Naive thymus-derived CD4-positive, alpha-beta T cell (primary cell): ENCODE results near the gene OS9. TPM values are rescaled to one million over a fixed set of nuclear protein-coding genes. Genes with fewer than 3 reads are reported as not detected.
A peak's percentile ranks its signal among the peaks of the same experiment; 100 is the strongest.
"Not testable (repeated sequence)": the region's sequence is repeated elsewhere in the genome, so short reads cannot be mapped to it uniquely, and the experiment has no call there.

Experiments
- ATAC-seq: fragments of 150-1000 bp; cut with Tn5 transposase; 2 replicates; pipeline ENCODE4 v1.10.0; 2021; ENCODE audit warnings: mild to moderate bottlenecking, moderate library complexity
- CTCF ChIA-PET: fragments of 350-600 bp; sonication (Branson Sonifier 250); formaldehyde crosslinking; loops from one replicate; lab custom pipeline; 2021; ENCODE audit warnings: antibody characterized with exemption; lab: Charles Lee
- POLR2A ChIA-PET: fragments of 350-600 bp; sonication (Branson Sonifier 250); formaldehyde crosslinking; loops from one replicate; lab custom pipeline; 2021; ENCODE audit warnings: antibody characterized with exemption, inconsistent platforms; lab: Charles Lee
- DNase-seq, 9 donors: peaks; one replicate each; pipeline versions ENCODE4 v3.0.0 to v3.0.0-alpha.2; 2020 to 2022; ENCODE audit warnings: mixed read lengths in 1 of 9
- H3K27ac ChIP-seq: one replicate; pipeline ENCODE4 v1.7.0; 2013; ENCODE audit warnings: mild to moderate bottlenecking, low read depth, low read length, moderate library complexity
- H3K27me3 ChIP-seq, 2 donors: one replicate each; pipeline ENCODE4 v1.7.0; 2013; ENCODE audit warnings: low read length in 2 of 2, mild to moderate bottlenecking in 2 of 2, moderate library complexity in 2 of 2; ENCODE audit not compliant: control insufficient read depth in 2 of 2, insufficient read depth in 2 of 2
- H3K36me3 ChIP-seq, 3 experiments: 1 replicate in 2 of 3; 2 replicates in 1 of 3; pipeline ENCODE4 v1.7.0; 2013; ENCODE audit warnings: low read length in 3 of 3, mild to moderate bottlenecking in 3 of 3, moderate library complexity in 1 of 3; ENCODE audit not compliant: insufficient read depth in 3 of 3, control insufficient read depth in 2 of 3
- H3K4me1 ChIP-seq, 2 donors: one replicate each; pipeline ENCODE4 v1.7.0; 2013; ENCODE audit warnings: low read length in 2 of 2, mild to moderate bottlenecking in 2 of 2, moderate library complexity in 1 of 2; ENCODE audit not compliant: control insufficient read depth in 2 of 2, insufficient read depth in 2 of 2
- H3K4me3 ChIP-seq: 2 replicates; pipeline ENCODE4 v1.7.0; 2013; ENCODE audit warnings: mild to moderate bottlenecking, low read length
- H3K9me3 ChIP-seq, 3 experiments: 1 replicate in 2 of 3; 2 replicates in 1 of 3; pipeline ENCODE4 v1.7.0; 2013; ENCODE audit warnings: low read length in 3 of 3; ENCODE audit not compliant: control insufficient read depth in 2 of 3
- H3K27ac Mint-ChIP-seq, 9 donors: one replicate each; pipeline ENCODE4 v1.8.0; 2020 to 2022; ENCODE audit warnings: mixed read lengths in 9 of 9, mild to moderate bottlenecking in 8 of 9, moderate library complexity in 5 of 9, inconsistent platforms in 2 of 9
- H3K27me3 Mint-ChIP-seq, 5 donors: one replicate each; pipeline ENCODE4 v1.8.0; 2021 to 2022; ENCODE audit warnings: mixed read lengths in 5 of 5, mild to moderate bottlenecking in 1 of 5
- H3K36me3 Mint-ChIP-seq, 5 donors: one replicate each; pipeline ENCODE4 v1.8.0; 2020 to 2022; ENCODE audit warnings: mixed read lengths in 5 of 5, mild to moderate bottlenecking in 3 of 5, inconsistent platforms in 1 of 5
- H3K4me1 Mint-ChIP-seq, 7 donors: one replicate each; pipeline ENCODE4 v1.8.0; 2020 to 2022; ENCODE audit warnings: mixed read lengths in 7 of 7, mild to moderate bottlenecking in 3 of 7, inconsistent platforms in 1 of 7
- H3K4me3 Mint-ChIP-seq, 10 donors: one replicate each; pipeline ENCODE4 v1.8.0; 2020 to 2022; ENCODE audit warnings: mild to moderate bottlenecking in 10 of 10, mixed read lengths in 10 of 10, moderate library complexity in 6 of 10, inconsistent platforms in 2 of 10
- H3K9me3 Mint-ChIP-seq, 11 donors: one replicate each; pipeline ENCODE4 v1.8.0; 2020 to 2022; ENCODE audit warnings: mixed read lengths in 11 of 11, mild to moderate bottlenecking in 4 of 11, inconsistent platforms in 1 of 11, moderate library complexity in 1 of 11
- intact Hi-C, 2 donors: fragments of 100-400 bp; cut with micrococcal nuclease; formaldehyde crosslinking; loops; one replicate each; pipeline ENCODE4 v1.15.1; 2023
- polyA plus RNA-seq, 2 donors: library from polyadenylated mRNA; unstranded; fragments of 300-500 nt; fragmentation: Illumina TruSeq; gene quantifications; one replicate each; pipeline ENCODE4 v1.2.3, GENCODE V29; 2021
- total RNA-seq, 6 experiments: library from RNA in 5 of 6; stranded (reverse) in 5 of 6; gene quantifications; 1 replicate in 5 of 6; 2 replicates in 1 of 6; pipeline ENCODE4 v1.2.3 and lab custom pipeline; 2021 to 2026

Gene OS9
- total and polyA plus RNA-seq, 7 experiments from 2014 or later, result 59.5 to 175 (median 148) TPM

GRCh38 chr12:57672801-57673200 lies 21.1 kb upstream of the OS9 start:
- Histone ChIP-seq H3K27me3 (no peaks in the 10 kb centered on the region), H3K27ac (no peak overlapping the region), H3K4me3 (no peak overlapping the region), H3K4me1 (no peaks in the 10 kb centered on the region), H3K36me3 (no peaks in the 10 kb centered on the region), H3K9me3 (no peaks in the 10 kb centered on the region)
- intact Hi-C loops, result no loop called here
- H3K4me3 Mint-ChIP-seq, result no peak overlapping the region
- ATAC-seq (no peak), DNase-seq (no peak)
- H3K4me1 Mint-ChIP-seq, result peaks cover 0 to 1% (median 0%) of the 10 kb centered on the region in 7 donors
- peaks cover 0 to 8% (median 5%) of the 10 kb centered on the region in 5 donors for H3K27me3 Mint-ChIP-seq
- CTCF ChIA-PET, result no interaction called here
- H3K9me3 Mint-ChIP-seq, result no peaks in the 10 kb centered on the region
- H3K27ac Mint-ChIP-seq, result no peak overlapping the region
- POLR2A ChIA-PET, result interaction anchor here (0.9 kb wide), 1 partner anchor 12 kb away, joined by 3 read pairs; no protein-coding TSS in a partner anchor
- no peaks in the 10 kb centered on the region for H3K36me3 Mint-ChIP-seq

DNA sequence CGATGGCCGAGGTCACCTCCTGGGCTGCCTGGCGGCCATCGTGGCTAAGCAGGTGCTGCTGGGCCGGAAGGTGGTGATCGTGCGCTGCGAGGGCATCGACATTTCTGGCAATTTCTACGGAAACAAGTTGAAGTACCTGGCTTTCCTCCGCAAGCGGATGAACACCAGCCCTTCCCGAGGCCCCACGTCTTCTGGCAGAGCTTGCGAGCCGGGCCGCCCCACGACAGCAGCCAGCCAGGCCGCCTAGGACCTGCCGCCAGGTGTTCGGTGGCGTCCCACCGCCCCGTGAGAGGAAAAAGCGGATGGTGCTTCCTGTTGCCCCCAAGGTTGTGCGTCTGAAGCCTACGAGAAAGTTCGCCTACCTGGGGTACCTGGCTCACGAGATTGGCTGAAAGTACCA lies 19.2 kb upstream of the OS9 start:
- H3K9me3 Mint-ChIP-seq, result no peaks in the 10 kb centered on the region
- H3K27ac Mint-ChIP-seq, result no peak overlapping the region
- H3K4me1 Mint-ChIP-seq, result peaks cover 0 to 1% (median 0%) of the 10 kb centered on the region in 7 donors
- H3K27me3 Mint-ChIP-seq, result peaks cover 0 to 14% (median 4%) of the 10 kb centered on the region in 5 donors
- Histone ChIP-seq H3K36me3 (no peaks in the 10 kb centered on the region), H3K27me3 (no peaks in the 10 kb centered on the region), H3K4me1 (no peaks in the 10 kb centered on the region), H3K27ac (no peak overlapping the region), H3K9me3 (no peaks in the 10 kb centered on the region), H3K4me3 (no peak overlapping the region)
- ChIA-PET CTCF (no interaction called here), POLR2A (no interaction called here)
- intact Hi-C loops, result no loop called here
- ATAC-seq, result no peak
- DNase-seq, result no peak
- H3K36me3 Mint-ChIP-seq, result no peaks in the 10 kb centered on the region
- no peak overlapping the region for H3K4me3 Mint-ChIP-seq

GRCh38 chr12:57677947-57678346 lies 16.0 kb upstream of the OS9 start:
- intact Hi-C loops, ATAC-seq: not testable (repeated sequence)

GRCh38 chr12:57679697-57680096 lies 14.2 kb upstream of the OS9 start:
- H3K9me3 ChIP-seq, result no peaks in the 10 kb centered on the region
- CTCF ChIA-PET, result no interaction called here
- H3K9me3 Mint-ChIP-seq, result peaks cover 0 to 17% (median 5%) of the 10 kb centered on the region in 11 donors
- H3K27me3 ChIP-seq, result no peaks in the 10 kb centered on the region
- ATAC-seq, result no peak
- H3K4me3 ChIP-seq, result no peak overlapping the region
- H3K4me3 Mint-ChIP-seq, result no peak overlapping the region
- no peak for DNase-seq
- no peak overlapping the region for H3K27ac ChIP-seq
- no peaks in the 10 kb centered on the region for H3K36me3 ChIP-seq
- peaks cover 0 to 5% (median 3%) of the 10 kb centered on the region in 5 donors for H3K36me3 Mint-ChIP-seq
- POLR2A ChIA-PET, result no interaction called here
- H3K4me1 ChIP-seq, result no peaks in the 10 kb centered on the region
- intact Hi-C loops, result no loop called here
- H3K4me1 Mint-ChIP-seq, result no peaks in the 10 kb centered on the region
- H3K27me3 Mint-ChIP-seq, result peaks cover 0 to 38% (median 5%) of the 10 kb centered on the region in 5 donors
- H3K27ac Mint-ChIP-seq, result peak overlapping the region in 1 of 9 donors; percentile 44

More at GRCh38 chr12:57677947-57678346, 16.0 kb upstream of the OS9 start:
- H3K9me3 ChIP-seq, H3K4me3 Mint-ChIP-seq, CTCF ChIA-PET, H3K27me3 ChIP-seq, DNase-seq, H3K4me1 ChIP-seq, H3K36me3 ChIP-seq, H3K4me3 ChIP-seq, H3K4me1 Mint-ChIP-seq, H3K36me3 Mint-ChIP-seq, H3K27ac ChIP-seq, H3K27ac Mint-ChIP-seq, POLR2A ChIA-PET: not testable (repeated sequence)
- peaks cover 0 to 23% (median 0%) of the 10 kb centered on the region in 5 donors for H3K27me3 Mint-ChIP-seq
- peaks cover 0 to 17% (median 5%) of the 10 kb centered on the region in 11 donors for H3K9me3 Mint-ChIP-seq

DNA sequence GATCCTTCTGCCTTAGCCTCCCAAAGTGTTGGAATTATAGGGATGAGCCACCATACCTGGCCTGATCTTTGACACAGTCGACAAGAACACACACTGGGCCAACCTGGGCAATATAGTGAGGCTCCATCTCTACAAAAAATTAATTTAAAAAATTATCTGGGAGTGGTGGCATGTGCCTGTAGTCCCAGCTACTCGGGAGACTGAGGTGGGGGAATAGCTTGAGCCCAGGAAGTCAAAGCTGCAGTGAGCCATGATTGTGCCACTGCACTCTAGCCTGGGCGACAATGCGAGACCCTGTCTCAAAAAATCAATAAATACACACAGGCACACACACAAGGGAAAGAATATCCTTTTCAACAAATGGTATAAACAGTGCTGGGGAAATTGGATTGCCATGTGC lies 6.1 kb upstream of the OS9 start:
- no peak overlapping the region for H3K4me3 Mint-ChIP-seq

GRCh38 chr12:57688931-57689330 lies 5.0 kb upstream of the OS9 start:
- no peak for ATAC-seq
- no peaks in the 10 kb centered on the region for H3K9me3 Mint-ChIP-seq
- H3K27me3 Mint-ChIP-seq, result peaks cover 20 to 63% (median 45%) of the 10 kb centered on the region in 5 donors
- H3K4me3 Mint-ChIP-seq, result no peak overlapping the region
- no peak for DNase-seq
- peaks cover 0 to 3% (median 0%) of the 10 kb centered on the region in 5 donors for H3K36me3 Mint-ChIP-seq
- Histone ChIP-seq H3K36me3 (no peaks in the 10 kb centered on the region), H3K4me1 (peaks cover 0 to 6% of the 10 kb centered on the region in 2 donors), H3K27me3 (peaks cover 0 to 3% of the 10 kb centered on the region in 2 donors), H3K4me3 (no peak overlapping the region), H3K27ac (no peak overlapping the region), H3K9me3 (no peaks in the 10 kb centered on the region)
- CTCF ChIA-PET, result no interaction called here
- no peak overlapping the region for H3K27ac Mint-ChIP-seq
- intact Hi-C loops, result no loop called here
- peaks cover 0 to 2% (median 0%) of the 10 kb centered on the region in 7 donors for H3K4me1 Mint-ChIP-seq
- POLR2A ChIA-PET, result interaction anchor here (0.5 kb wide), 1 partner anchor 11 kb away, joined by 3 read pairs; no protein-coding TSS in a partner anchor

More for the DNA sequence above, 6.1 kb upstream of the OS9 start:
- CTCF ChIA-PET, result no interaction called here
- H3K27ac ChIP-seq, result no peak overlapping the region
- ATAC-seq, result no peak
- Mint-ChIP-seq H3K27me3 (peaks cover 20 to 70% (median 45%) of the 10 kb centered on the region in 5 donors), H3K27ac (no peak overlapping the region), H3K4me1 (peaks cover 0 to 1% (median 0%) of the 10 kb centered on the region in 7 donors), H3K36me3 (peaks cover 0 to 3% (median 0%) of the 10 kb centered on the region in 5 donors), H3K9me3 (no peaks in the 10 kb centered on the region)
- POLR2A ChIA-PET, result no interaction called here
- peaks cover 0 to 3% of the 10 kb centered on the region in 2 donors for H3K27me3 ChIP-seq
- H3K9me3 ChIP-seq, result no peaks in the 10 kb centered on the region
- no peaks in the 10 kb centered on the region for H3K36me3 ChIP-seq
- peaks cover 0 to under 1% of the 10 kb centered on the region in 2 donors for H3K4me1 ChIP-seq
- DNase-seq, result no peak
- no peak overlapping the region for H3K4me3 ChIP-seq
- intact Hi-C loops, result no loop called here
